BLaER1 (cell line): Measurements from ENCODE around the gene KCNJ6.
"Not testable (repeated sequence)": the region's sequence is repeated elsewhere in the genome, so short reads cannot be mapped to it uniquely, and the experiment has no call there.

Source experiments
- H3K27ac ChIP-seq: shearing (Covaris generic); formaldehyde crosslinking; 2 replicates; pipeline ENCODE4 v1.8.1; 2022
- H3K27me3 ChIP-seq: shearing (Covaris generic); formaldehyde crosslinking; 2 replicates; pipeline ENCODE4 v1.8.1; 2022
- H3K36me3 ChIP-seq: shearing (Covaris generic); formaldehyde crosslinking; 2 replicates; pipeline ENCODE4 v1.8.1; 2022
- H3K4me1 ChIP-seq: shearing (Covaris generic); formaldehyde crosslinking; 2 replicates; pipeline ENCODE4 v1.8.1; 2022
- H3K4me2 ChIP-seq: shearing (Covaris generic); formaldehyde crosslinking; 2 replicates; pipeline ENCODE4 v1.8.1; 2022
- H3K4me3 ChIP-seq: shearing (Covaris generic); formaldehyde crosslinking; 2 replicates; pipeline ENCODE4 v1.8.1; 2022
- H3K9ac ChIP-seq: shearing (Covaris generic); formaldehyde crosslinking; 2 replicates; pipeline ENCODE4 v1.8.1; 2022
- H3K9me3 ChIP-seq: shearing (Covaris generic); formaldehyde crosslinking; 2 replicates; pipeline ENCODE4 v1.8.1; 2022
- H4K20me1 ChIP-seq: shearing (Covaris generic); formaldehyde crosslinking; 2 replicates; pipeline ENCODE4 v1.8.1; 2022
- Cebpa-rat ChIP-seq: shearing (Covaris generic); IDR thresholded peaks from 2 replicates; pipeline ENCODE4 v1.8.1; 2022

The KCNJ6 gene

GRCh38 chr21:37645848-37646247, 270.4 kb downstream of the KCNJ6 start:
- H3K4me2 ChIP-seq, result no peak overlapping the region
- no peak overlapping the region for H3K27ac ChIP-seq
- H3K27me3 ChIP-seq, result no peaks in the 10 kb centered on the region
- no peaks in the 10 kb centered on the region for H3K36me3 ChIP-seq
- H3K4me3 ChIP-seq, result no peak overlapping the region
- no peaks in the 10 kb centered on the region for H4K20me1 ChIP-seq
- no peaks in the 10 kb centered on the region for H3K4me1 ChIP-seq
- no peaks in the 10 kb centered on the region for H3K9me3 ChIP-seq
- H3K9ac ChIP-seq, result no peak overlapping the region
- TF ChIP-seq Cebpa-rat, result no peak

GRCh38 chr21:37644636-37645035, 271.6 kb downstream of the KCNJ6 start:
- Histone ChIP-seq H3K4me1 (no peaks in the 10 kb centered on the region), H3K9ac (no peak overlapping the region), H3K4me2 (no peak overlapping the region), H3K9me3 (no peaks in the 10 kb centered on the region), H3K4me3 (no peak overlapping the region), H4K20me1 (no peaks in the 10 kb centered on the region), H3K27ac (no peak overlapping the region), H3K27me3 (no peaks in the 10 kb centered on the region), H3K36me3 (no peaks in the 10 kb centered on the region)
- no peak for TF ChIP-seq Cebpa-rat

DNA sequence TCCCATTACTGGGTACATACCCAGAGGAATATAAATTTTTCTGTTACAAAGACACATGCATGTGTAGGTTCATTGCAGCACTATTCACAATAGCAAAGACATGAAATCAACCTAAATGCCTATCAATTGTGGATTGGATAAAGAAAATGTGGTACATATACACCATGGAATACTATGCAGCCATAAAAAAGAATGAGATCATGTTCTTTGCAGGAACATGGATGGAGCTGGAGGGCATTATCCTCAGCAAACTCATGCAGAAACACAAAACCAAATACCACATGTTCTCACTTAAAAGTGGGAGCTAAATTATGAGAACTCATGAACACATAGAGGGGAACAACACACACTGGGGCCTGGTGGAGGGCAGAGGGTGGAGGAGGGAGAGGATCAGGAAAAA, 272.4 kb downstream of the KCNJ6 start:
- H3K9me3 ChIP-seq, H3K27me3 ChIP-seq, H3K4me3 ChIP-seq, H3K36me3 ChIP-seq, H3K27ac ChIP-seq, H3K4me2 ChIP-seq, H3K9ac ChIP-seq, H3K4me1 ChIP-seq, H4K20me1 ChIP-seq: not testable (repeated sequence)

GRCh38 chr21:37642493-37642892, 273.8 kb downstream of the KCNJ6 start:
- Histone ChIP-seq H3K27me3 (no peaks in the 10 kb centered on the region), H3K9me3 (no peaks in the 10 kb centered on the region), H3K4me1 (no peaks in the 10 kb centered on the region), H3K27ac (no peak overlapping the region), H3K9ac (no peak overlapping the region), H4K20me1 (no peaks in the 10 kb centered on the region), H3K4me3 (no peak overlapping the region), H3K36me3 (no peaks in the 10 kb centered on the region), H3K4me2 (no peak overlapping the region)
- TF ChIP-seq Cebpa-rat, result no peak

GRCh38 chr21:37639756-37640155, 276.5 kb downstream of the KCNJ6 start:
- no peaks in the 10 kb centered on the region for H4K20me1 ChIP-seq
- no peak overlapping the region for H3K27ac ChIP-seq
- no peak for TF ChIP-seq Cebpa-rat
- no peaks in the 10 kb centered on the region for H3K27me3 ChIP-seq
- H3K4me2 ChIP-seq, result no peak overlapping the region
- no peak overlapping the region for H3K9ac ChIP-seq
- no peaks in the 10 kb centered on the region for H3K4me1 ChIP-seq
- no peaks in the 10 kb centered on the region for H3K9me3 ChIP-seq
- no peak overlapping the region for H3K4me3 ChIP-seq
- H3K36me3 ChIP-seq, result no peaks in the 10 kb centered on the region

- no peaks in the 10 kb centered on the region for H3K36me3 ChIP-seq
- H3K4me3 ChIP-seq, result no peak overlapping the region
- no peaks in the 10 kb centered on the region for H4K20me1 ChIP-seq
- H3K4me1 ChIP-seq, result no peaks in the 10 kb centered on the region
- no peak overlapping the region for H3K27ac ChIP-seq
- H3K9ac ChIP-seq, result no peak overlapping the region
- no peak for TF ChIP-seq Cebpa-rat
- H3K4me2 ChIP-seq, result no peak overlapping the region
- H3K9me3 ChIP-seq, result no peaks in the 10 kb centered on the region
- no peaks in the 10 kb centered on the region for H3K27me3 ChIP-seq
Measured at GRCh38 chr21:37636152-37636860, 280.0 kb downstream of the KCNJ6 start.

GRCh38 chr21:37631319-37632117, 284.7 kb downstream of the KCNJ6 start:
- Histone ChIP-seq H3K36me3 (no peaks in the 10 kb centered on the region), H3K4me2 (no peak overlapping the region), H4K20me1 (no peaks in the 10 kb centered on the region), H3K9ac (no peak overlapping the region), H3K9me3 (no peaks in the 10 kb centered on the region), H3K27ac (no peak overlapping the region), H3K27me3 (no peaks in the 10 kb centered on the region), H3K4me3 (no peak overlapping the region), H3K4me1 (no peaks in the 10 kb centered on the region)
- TF ChIP-seq Cebpa-rat, result no peak

GRCh38 chr21:37630872-37631271, 285.4 kb downstream of the KCNJ6 start:
- H4K20me1 ChIP-seq, result no peaks in the 10 kb centered on the region
- no peak overlapping the region for H3K27ac ChIP-seq
- TF ChIP-seq Cebpa-rat, result no peak

GRCh38 chr21:37628362-37628761, 287.9 kb downstream of the KCNJ6 start:
- H3K4me1 ChIP-seq, result no peaks in the 10 kb centered on the region
- no peak for TF ChIP-seq Cebpa-rat
- no peak overlapping the region for H3K9ac ChIP-seq
- no peaks in the 10 kb centered on the region for H3K9me3 ChIP-seq
- H3K36me3 ChIP-seq, result no peaks in the 10 kb centered on the region
- H3K4me2 ChIP-seq, result no peak overlapping the region
- no peak overlapping the region for H3K4me3 ChIP-seq
- no peaks in the 10 kb centered on the region for H4K20me1 ChIP-seq
- no peak overlapping the region for H3K27ac ChIP-seq
- no peaks in the 10 kb centered on the region for H3K27me3 ChIP-seq

More at GRCh38 chr21:37630872-37631271, 285.4 kb downstream of the KCNJ6 start:
- no peak overlapping the region for H3K4me3 ChIP-seq
- no peak overlapping the region for H3K9ac ChIP-seq
- H3K4me1 ChIP-seq, result no peaks in the 10 kb centered on the region
- H3K4me2 ChIP-seq, result no peak overlapping the region
- H3K27me3 ChIP-seq, result no peaks in the 10 kb centered on the region
- H3K9me3 ChIP-seq, result no peaks in the 10 kb centered on the region
- H3K36me3 ChIP-seq, result no peaks in the 10 kb centered on the region

DNA sequence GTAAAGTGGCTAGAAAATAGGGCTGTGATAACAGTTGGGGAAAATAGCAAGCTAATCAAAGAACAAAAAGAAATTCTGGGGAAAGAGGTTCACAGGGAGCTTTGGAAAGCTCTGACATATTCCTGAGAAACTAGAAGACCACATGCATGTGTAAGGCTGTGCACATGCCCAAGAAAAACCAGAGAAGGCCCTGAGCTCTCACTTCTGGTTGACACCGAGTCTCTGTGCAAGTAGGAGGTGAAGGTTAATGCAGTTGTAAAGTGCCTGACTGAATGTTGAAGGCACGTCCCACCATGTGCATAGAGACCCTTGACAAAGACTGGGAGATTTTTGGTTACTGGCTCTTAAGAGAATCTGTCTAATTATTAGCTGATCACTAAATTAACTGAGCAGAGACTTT, 288.7 kb downstream of the KCNJ6 start:
- no peak overlapping the region for H3K9ac ChIP-seq
- no peak overlapping the region for H3K4me2 ChIP-seq
- H3K27me3 ChIP-seq, result no peaks in the 10 kb centered on the region
- H3K4me1 ChIP-seq, result no peaks in the 10 kb centered on the region
- no peaks in the 10 kb centered on the region for H3K9me3 ChIP-seq
- no peak overlapping the region for H3K4me3 ChIP-seq
- no peaks in the 10 kb centered on the region for H4K20me1 ChIP-seq
- H3K36me3 ChIP-seq, result no peaks in the 10 kb centered on the region
- no peak overlapping the region for H3K27ac ChIP-seq
- no peak for TF ChIP-seq Cebpa-rat
